ENCODE data around the gene DNAI2.
"Not testable (repeated sequence)": the region's sequence is repeated elsewhere in the genome, so short reads cannot be mapped to it uniquely, and the experiment has no call there.

DNAI2 gene

DNA sequence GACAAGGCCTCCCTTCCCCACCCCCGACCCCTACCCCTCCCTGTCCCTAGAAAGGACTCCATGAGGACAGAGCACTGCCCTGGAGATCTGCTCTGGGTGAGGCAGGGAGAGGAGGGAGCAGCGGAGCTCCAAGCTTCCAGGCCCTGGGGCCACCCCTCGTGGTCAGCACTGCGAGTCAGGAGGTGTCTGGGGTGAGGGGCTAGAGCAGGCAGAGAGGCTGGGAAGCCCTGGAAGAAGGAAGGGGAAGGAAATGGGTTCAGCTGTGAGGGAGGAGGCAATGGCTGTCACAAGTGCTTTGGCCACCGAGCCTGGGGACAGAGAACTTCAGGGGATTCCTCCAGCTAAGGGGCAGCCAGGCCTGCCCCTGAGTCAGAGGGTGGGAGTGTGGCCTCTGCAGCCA lies 28.2 kb upstream of the DNAI2 start:
- DNase-seq: no peak

DNA sequence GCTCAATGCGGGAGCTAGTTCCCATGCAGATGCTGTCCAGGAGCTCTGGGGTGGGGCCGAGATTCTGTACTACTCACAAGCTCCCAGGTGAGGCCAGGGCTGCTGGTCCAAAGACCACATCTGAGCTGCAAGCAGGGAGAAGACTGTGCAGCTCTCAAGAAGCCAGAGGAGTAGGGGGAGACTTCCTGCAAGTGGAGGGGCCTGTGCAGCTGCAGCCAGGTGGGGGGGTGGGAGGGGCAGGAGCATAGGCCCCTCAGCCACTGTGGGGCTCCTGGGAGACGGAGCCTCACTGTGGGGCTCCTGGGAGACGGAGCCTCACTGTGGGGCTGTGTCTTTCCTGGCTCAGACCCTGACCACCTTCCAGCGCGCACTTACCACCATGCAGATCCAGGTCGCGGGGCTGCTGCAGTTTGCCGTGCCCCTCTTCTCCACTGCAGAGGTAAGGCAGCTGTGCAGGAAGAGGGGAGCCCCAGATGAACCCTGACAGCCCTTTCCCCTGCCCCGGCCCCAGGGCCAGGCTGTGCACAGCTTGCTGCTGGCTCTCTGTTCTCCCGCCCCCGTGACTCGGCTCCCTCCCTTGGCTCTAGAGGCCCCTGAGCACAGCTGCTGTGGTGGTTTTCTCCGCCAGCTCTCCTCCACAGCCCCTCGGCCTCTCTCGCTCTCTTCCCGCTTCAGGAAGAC lies 24.3 kb upstream of the DNAI2 start:
- DNase-seq: no peak

DNA sequence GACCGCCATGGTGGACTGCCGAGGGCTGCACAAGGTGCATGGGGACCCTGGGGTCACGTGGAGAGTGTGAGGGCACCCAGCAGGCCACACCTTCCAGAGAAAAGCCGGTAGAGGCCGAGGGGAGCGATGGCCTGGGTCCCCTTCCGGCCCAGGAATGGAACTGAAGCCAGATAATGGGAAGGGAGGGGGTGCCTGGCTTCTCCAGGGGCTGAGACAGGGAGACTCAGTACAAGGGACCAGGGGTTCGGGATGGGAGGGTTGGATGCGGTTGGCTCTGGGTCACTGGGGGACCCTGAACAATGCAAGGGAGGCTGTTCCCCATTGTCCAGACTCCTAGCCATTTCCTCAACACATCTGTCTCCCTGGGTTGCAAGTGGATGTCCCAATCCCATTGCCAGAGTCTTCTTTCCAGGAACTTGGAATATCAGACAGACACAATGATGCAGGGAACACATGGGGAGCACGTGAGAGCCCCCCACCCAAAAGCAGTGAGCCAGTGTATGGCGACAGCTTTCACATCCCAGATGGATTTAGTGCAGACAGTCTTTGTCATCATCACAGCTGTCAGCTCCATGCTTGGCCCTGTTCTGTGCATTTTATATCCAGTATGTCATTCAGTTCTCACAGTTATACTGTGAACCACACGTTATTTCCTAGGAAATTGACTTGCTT lies 23.6 kb upstream of the DNAI2 start:
- DNase-seq: no peak

DNA sequence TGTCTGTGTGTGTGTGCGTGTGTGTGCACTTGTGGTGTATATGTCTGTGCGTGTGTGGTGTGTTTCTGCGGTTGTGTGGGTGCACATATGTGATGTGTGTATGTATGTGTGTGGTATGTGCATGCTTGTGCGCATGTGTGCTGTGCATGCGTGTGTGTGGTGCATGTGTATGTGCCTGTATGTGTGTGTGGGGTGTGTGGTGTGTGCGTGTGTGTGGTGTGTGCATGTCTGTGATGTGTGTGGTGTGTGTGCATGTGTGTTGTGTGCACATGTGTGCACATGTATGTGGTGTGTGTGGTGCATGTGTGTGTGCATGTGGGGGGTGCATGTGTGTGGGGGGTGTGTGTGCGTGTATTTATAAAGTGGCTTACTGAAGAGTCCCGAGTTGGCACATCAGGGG lies 23.0 kb upstream of the DNAI2 start:
- DNase-seq: no peak

DNA sequence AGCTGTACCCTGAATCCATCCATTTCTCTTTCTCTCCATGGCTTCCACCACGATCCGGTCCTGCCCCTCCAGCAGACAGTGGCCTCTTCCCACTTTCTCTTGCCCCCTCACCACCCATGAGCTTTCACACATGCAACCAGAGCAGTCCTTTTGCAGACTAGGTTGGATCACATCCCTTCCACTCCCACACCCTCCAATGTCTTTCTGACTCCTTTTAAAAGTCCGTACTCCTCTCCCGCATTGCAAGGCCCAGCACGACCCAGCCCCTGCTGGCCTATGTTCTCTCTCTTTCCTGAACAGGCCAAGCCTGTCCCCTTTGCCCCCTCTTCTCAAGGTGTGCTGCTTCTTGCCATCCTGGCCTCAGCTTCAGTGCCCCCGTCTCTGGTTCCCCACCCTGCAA lies 22.5 kb upstream of the DNAI2 start:
- DNase-seq: no peak

DNA sequence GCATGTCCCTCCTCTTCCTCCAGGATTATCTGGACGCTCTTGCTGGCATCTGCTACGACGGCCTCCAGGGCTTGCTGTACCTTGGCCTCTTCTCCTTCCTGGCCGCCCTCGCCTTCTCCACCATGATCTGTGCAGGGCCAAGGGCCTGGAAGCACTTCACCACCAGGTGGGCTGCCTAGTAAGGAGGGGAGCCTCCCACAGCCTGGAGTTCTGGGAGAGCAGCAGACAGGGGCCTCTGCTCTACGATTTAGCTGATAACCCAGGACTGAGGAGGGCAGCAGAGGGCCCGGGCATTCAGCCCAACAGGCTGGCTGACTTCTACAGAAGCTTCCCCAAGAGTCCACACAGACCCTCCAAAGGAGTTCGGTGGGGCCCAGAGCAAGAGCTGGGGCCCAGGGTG lies 21.8 kb upstream of the DNAI2 start:
- no peak for DNase-seq

DNA sequence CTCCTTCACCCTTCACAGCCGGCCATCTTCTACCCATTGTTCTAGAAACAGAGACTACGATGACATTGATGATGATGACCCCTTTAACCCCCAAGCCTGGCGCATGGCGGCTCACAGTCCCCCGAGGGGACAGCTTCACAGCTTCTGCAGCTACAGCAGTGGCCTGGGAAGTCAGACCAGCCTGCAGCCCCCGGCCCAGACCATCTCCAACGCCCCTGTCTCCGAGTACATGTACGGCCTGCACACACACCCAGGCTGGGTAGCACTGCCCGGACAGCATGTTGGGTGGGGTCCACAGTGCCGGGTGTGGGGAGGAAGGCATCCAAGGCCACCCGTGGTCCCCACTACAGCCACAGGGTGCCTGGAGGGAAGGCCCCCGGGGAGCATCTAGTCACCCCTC lies 21.0 kb upstream of the DNAI2 start:
- DNase-seq: no peak

DNA sequence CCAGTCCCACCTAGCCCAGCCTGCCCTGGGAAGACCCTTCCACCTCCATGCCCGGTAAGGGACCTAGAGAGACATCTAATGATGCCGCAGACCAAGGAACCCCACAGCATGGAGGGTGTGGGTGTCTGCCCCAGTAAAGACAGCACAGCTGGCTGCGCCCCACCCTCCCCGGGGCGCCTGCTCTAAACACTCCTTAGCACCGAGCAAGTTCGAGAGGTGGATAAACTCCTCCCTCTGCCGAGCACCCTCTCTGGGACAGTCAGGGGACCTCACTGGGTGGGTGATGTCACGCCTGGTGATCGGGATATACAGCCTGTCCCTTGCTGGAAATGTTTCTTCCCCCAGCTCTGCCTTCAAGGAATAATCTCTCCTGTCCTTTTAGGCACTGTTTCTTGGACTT lies 16.7 kb upstream of the DNAI2 start:
- DNase-seq: no peak

DNA sequence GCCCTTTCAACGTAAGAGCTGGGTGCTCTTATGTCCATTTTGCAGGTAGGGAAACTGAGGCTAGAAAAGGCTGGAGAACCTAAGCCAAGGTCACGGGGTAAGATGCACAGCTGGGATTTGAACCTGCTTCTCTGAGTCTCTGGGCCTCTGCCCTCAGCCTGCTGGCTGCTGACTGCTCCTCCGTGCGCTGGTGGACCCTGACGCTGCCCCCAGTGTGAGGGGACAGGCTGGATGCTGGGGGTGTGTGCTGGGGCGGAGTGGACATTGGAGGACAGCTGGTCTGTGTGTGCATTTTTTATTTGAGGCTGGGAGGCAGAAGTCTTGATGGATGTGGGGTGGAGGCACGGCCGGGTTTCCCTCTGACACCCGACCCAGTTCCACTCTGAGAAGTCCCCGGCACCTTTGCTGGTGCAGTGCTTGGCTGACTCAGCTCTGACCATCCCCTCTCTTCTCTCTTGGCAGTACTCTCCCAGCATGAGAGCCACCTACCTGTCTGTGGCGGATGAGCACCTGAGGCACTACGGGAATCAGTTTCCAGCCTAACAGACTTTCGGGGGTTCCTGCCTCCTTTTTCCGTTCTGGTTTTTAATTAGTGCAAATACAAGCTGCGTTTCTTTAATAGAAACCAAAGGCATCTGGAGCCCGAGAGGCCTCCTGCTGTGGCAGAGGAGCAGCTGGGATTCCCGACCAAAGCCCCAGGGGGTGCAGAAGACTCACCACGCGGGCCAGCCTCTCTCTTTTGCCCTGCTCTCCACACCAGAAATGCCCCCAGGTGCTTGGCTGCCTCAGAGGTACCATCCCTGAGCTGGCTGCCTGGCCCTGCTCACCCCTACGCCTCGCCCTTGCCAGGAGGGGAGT lies 14.1 kb upstream of the DNAI2 start:
- no peak for DNase-seq

DNA sequence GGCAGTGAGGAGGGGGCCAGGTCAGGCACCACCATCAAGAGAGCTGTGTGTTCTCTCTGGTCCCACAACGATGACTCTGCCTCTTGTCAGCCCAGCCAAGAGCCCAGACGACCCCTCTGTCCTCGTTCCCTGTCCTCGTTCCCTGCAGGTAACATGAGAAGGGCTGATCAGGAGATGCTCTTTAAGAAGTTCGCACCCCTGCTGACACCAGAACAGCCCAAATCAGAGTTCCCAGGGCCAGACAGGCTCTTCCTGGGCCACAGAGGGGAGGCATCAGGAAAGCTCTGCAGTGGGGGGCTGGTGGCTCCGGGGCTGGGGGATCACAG lies 13.5 kb upstream of the DNAI2 start:
- no peak for DNase-seq

DNA sequence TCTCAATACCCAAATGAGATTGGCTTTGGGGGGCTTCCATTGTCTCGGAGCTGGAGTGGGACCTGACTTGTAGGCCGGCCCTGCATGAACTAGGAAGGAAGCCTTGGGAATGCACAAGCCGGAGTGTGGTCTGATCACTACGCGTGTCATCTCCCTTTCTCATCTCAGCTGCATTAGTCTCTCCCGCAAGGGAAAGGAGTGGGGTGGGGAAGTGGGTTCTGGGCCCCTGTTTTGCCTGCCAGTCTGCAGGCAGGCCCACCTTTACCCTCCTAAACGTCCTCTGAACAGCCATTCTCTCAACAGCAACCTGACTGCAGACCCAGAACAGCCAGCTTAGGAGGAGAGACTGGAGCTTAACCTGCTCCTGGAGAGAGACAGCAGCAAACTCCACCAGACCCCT lies 11.4 kb upstream of the DNAI2 start:
- no peak for DNase-seq

DNA sequence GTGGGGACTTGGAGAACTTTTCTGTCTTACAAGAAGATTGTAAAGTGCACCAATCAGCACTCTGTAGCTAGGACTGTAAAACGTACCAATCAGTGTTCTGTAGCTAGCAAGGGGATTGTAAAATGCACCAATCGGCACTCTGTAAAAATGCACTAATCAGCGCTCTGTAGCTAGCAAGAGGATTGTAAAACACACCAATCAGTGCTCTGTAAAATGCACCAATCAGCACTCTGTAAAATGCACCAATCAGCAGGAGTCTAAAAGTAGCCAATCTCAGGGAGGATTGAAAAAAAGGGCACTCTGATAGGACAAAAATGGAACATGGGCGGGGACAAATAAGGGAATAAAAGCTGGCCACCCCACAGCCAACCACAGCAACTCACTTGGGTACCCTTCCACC lies 7.0 kb upstream of the DNAI2 start:
- DNase-seq: not testable (repeated sequence)

DNA sequence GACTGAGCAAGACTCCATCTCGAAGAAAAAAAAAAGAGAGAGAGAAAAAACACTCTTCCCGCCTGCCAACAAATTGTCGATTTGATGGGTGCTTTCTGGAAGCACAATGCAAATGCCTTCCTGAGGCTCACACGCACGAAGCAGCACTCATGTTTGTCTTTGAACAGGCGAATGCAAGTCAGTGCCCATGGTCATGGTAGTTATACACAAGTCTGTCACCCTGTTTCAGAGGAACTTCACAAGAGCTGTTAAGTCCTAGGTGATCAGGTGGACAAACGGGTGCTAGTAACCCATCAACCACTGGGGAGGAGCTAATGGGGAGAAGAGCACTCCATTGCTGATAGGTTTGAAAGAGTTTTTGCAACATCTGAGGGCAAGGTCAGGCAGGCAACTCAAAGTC lies 6.5 kb upstream of the DNAI2 start:
- no peak for DNase-seq

DNA sequence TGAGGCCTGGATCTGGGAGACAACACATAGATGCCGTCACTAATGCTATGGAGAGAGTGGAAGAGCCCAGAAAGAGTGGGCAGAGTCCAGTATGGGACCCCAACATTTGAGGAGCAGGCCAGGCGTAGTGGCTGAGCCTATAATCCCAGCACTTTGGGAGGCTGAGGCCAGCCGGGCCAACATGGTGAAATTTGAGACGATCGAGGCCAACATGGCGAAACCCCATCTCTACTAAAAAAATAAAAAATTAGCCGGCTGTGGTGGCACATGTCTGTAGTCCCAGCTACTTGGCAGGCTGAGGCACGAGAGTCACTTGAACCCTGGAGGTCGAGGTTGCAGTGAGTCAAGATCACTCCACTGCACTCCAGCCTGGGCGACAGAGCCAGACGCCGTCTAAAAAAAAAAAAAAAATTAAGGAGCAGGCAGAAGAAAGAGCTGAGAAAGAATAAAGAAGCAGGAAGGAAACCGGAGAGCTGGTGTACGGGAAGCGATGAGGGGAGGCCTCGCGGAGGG lies 6.0 kb upstream of the DNAI2 start:
- DNase-seq: no peak

DNA sequence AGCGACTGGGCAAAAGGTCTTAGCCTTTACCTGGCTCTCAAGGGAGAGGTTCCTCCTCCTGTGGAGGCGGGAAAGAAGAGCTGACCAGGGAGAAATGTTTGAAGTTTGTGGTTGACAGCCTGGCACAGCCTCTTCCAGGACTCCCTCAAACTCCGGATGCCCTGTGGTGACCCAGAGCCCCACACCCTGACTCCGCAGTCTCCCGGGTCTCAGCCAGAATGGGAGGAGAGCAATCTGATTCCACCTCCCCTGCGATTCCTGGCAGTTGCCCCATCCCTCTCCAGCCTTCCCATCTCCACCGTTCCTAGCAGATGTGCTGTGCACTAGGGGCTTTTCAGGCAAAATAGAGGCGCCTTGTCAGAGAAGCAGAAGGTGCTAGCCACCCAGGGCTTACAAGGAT lies 5.5 kb upstream of the DNAI2 start:
- no peak for DNase-seq

DNA sequence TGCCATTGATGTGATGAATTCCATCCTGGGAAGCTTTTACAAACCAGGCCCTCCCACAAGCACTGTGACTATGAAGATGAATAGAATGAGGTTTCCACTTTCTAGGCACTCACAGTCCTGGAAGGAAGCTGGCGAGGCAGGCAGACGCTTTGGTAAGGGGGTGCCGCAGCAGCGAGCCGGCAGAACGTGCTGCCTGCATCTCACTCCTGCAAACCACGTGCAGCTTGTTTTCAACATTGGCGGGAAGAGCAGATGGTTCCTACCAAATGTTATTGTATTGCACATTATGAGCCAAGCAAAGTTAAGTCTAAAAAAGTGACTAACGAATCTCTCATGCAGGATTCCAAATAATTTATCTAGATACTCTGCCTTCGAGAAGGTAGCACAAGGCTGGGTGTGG lies 3.7 kb upstream of the DNAI2 start:
- DNase-seq: no peak

DNA sequence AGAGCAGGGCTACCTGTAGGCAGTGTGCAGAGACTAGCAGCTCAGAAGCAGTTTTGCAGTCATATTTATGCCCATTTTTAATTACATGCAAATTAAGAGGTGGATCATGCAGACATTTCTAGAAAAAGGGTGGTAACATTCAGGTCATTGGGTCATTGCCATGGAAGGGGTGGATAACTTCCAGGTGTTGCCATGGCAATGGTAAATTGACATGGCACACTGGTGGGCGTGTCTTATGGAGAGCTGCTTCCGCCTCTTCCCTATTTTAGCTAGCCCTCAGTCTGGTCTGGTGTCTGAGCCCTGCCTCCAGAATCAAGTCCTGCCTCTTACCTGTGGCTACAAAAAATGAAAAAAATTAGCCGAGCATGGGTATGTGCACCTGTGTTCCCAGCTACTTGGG lies 2.8 kb upstream of the DNAI2 start:
- no peak for DNase-seq

DNA sequence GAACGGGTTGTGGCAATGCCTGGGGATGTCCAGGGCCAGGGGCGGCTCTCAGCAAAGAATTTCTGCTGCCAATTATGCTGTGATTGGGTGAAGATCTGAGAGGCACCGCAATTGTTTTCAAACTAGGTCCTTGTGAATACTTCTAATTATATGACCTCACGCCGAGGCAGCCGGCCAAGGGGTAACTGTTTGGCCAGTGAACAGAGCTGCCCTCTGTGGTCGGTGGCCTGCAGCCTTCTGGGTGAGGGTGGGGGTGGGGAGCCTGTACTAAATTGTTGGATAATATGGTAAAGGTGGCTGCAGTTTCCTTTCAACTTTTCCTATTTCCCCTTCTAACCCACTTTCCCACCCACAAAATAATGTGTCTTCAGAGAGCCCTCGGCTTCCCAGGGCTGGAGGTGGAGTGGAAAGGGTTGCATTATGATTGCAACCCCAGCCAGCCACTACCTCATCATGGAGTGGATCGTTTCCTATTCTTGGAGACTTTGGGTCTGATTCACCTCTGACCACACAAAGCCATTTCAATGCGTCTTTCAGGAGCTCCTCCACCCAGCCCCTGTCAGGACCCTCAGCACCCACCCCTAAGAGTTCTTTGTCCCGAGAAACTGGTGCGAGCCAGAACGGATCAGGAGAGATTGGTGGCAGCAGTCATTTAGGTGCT lies 2.0 kb upstream of the DNAI2 start:
- no peak for DNase-seq

DNA sequence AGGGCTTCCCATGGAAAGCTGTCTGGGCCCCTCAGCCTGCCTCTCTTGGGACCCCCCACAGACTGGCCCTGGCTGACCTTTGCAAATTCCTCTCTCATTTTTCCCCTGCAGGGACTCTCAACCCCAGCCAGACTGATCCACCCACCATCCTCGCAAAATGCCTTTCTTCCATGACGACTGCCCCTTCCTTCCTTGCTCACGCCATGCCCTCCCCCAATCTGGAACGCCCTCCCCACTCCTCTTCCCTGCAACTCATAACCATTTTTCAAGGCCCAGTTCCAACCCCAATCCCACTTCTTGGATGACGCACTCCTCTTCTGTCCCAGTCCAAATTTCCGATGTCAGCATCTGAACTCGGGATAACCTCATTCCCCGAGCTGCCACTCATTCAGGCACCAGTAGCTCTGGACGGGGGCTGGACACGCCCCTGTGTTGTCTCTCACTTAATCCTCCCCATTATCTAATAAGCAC lies 1.3 kb upstream of the DNAI2 start:
- DNase-seq: no peak

DNA sequence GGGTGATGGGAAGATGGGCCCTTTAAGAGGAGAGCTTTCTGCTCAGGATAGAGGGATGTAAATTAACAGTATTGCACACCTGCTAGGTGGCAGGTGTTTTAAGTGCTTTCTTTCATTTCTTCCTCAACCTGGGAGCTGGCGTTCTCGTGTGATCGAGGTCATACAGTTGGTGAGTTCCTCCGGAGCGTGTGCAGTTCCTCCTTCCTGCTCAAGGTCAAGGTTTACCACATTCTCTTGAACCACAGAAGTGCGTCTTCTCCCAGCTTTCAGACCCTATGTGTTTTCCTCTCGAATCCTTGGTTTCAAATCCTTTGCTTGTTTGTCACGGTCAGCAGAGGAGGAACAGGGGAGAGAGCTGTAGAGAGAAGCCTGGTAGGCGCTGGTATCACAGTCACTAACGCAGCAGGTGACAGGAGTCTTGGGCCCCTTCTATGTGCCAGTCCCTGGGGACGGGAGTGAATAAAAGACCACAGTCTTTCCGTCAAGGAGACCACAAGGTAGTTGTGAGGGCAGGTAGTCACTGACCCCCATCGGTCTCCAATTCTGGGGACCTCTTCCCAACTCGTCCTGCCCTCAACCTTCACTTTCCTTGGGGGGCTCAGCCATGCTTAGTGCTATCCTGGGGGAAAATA lies 791 bp downstream of the DNAI2 start:
- DNase-seq: no peak

DNA sequence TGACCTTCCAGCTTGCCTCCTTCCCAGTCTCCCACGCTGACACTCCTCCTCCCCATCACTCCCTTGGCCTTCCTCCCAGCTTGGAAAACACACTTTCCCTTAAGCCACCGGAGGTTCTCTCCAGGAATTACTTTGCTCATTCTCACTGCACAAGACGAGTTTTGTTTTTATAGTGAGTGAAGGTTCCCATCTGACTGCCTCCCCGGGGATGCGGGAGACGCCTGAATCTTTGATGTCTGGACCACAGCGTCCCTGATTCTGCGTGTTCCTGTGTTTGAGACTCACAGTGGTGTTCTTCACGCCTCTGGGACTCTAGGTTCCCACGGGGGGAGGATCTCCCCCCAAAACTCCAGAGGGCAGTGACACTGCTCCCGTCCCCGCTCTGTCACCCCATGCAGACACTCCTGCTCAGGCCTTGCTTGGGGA lies 2.0 kb downstream of the DNAI2 start:
- DNase-seq: no peak

DNA sequence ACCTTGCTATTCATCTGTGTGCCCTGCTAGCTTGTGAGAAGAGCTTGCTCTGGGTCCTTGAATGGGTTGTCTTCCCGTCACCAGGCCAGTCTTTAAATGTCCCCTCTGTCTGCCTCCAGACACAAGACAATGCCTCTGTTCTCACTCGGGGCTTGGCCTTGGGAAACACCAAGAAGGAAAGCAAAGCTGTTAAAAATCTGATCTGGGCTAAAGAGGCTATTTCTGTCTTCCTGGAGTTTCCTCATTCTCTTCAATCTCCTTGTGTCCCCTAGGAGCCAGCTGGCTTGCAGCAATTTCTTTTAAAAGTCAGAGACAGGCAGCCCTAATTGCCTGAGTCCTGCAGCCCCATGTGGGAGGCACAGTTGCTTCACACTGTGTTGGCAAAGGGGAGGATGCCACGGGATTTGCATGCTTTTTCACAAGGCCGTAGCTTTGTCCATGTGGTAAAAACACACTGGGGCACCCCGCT lies 2.5 kb downstream of the DNAI2 start:
- no peak for DNase-seq

DNA sequence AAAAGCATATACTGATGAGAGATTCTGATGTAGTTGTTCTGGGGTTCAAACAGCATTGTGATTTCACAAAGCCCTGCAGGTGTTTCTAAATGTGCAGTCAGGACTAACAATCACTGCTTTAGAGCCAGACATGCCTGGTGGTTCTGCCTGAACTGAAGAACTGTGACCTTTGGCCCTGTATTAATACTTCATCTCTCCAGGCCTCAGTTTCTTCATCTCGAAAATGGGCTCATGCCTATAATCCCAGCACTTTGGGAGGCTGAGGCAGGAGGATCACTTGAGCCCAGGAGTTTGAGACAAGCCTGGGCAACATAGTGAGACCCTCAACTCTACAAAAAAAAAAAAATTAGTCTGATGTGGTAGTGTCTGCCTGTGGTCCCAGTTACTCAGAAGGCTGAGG lies 3.9 kb downstream of the DNAI2 start:
- no peak for DNase-seq
